Activated T-cell treated with anti-CD3 and anti-CD28 coated beads, Interleukin-2, amount 50 U/mL, for 1 hour (primary cell): Measurements from ENCODE around the gene CHN2.

ENCODE experiments used
- DNase-seq: peaks from one replicate; pipeline ENCODE4 v3.0.0-alpha.2; 2020

The CHN2 gene

DNA sequence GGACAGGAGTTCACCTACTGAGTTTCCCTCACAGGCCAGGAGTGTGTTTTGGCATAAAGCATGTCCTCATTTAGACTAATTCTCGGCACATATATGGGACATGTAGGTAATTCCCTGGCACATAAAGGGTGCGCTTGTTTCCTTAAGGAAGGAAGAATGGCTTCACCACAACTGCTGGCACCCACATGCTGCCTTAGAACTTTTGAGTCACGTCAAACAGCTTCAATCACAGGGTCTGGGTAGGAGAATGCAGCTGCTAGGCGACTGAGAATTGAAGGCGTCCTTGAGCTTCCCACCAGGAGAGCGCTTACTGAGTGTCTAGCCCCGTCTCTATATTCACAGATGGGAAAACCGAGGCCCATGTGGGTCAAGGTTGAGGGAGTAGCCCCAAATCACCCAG is 146.1 kb downstream of the CHN2 start:
- no peak for DNase-seq

DNA sequence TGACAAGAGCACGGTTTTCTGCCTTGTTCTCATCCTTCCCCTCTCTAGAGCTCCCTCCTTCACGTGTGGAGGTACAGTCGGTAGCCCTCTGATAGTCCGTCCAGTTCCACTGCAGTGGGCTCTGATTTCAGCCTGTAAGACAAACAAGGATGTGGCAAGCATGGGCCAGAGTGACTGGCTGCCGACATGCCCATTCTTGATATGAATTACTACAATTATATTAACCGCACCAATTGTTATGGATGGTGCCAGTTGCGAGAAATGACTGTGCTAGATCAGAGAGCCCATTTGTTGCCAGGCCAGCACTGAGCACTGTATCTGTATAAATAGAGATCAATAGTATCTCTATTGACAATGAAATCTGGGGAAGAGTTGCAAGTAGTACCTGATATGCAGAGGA is 146.6 kb downstream of the CHN2 start:
- DNase-seq: no peak

DNA sequence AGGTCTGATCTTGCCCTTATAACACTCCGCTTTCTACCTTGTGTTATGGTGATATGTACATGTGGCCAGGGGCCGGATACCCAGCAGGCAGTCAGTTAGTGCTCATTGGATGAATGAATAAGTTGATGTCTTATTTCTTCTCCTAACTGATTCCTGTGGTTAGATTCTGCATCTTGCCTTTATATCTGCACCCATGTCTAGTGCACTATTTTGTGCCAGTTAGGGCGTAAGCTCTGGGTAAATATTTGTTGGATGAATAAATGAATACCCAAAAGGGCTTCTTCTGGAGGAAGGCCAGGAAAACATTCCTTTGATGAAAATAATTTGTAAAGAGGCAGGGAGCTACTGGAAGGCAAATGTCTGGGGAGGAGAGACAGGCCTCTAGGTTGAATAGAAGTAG is 148.2 kb downstream of the CHN2 start:
- no peak for DNase-seq

DNA sequence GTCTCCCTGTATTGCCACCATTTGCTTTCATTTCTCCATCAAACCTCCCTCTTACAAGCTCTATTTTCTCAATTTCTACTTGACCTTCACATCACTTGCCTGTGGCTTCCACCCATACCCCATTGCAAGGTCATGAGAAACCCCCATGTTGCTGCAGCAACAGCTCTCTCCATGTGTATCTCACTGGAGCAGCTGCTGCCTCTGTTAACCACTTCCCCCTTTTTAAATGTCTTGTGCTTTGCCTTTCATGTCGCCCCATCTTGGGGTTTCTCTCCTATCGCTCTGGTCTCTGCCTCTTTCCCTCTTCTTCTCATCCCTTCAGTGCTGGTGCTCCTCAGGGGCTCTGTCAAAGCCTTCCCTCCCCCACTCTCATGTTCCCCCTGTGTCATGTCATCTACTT is 148.8 kb downstream of the CHN2 start:
- DNase-seq: no peak

DNA sequence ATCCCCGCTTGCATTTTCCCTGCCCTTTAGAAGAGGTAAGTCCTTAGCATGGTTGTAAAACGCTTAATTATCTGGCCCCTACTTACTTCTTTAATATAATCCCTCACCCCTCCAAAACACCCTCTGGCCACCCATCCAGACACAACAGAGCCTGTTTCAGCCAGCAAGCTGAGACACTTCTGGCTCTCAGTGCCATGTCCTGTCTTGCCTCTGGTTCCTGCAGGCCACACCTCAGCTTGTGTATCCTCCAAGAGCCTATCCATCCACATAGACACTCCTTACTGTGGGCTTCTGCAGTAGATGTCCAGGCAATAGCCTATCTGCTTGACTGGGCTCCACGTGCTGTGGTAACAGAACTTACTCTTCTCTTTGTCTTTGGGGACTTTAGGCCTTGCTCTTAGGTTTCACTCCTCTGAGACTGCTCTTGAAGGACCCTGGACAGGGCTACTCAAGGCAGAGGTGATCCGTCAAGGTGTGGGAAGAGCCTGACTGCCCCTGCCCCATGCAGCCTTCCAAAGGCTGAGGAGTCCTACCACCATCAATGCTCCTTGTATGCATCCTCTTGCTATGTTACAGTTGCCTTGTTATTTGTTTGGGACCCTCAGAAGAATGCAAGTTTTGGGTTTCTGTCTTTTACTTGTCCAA is 149.9 kb downstream of the CHN2 start:
- DNase-seq: no peak

DNA sequence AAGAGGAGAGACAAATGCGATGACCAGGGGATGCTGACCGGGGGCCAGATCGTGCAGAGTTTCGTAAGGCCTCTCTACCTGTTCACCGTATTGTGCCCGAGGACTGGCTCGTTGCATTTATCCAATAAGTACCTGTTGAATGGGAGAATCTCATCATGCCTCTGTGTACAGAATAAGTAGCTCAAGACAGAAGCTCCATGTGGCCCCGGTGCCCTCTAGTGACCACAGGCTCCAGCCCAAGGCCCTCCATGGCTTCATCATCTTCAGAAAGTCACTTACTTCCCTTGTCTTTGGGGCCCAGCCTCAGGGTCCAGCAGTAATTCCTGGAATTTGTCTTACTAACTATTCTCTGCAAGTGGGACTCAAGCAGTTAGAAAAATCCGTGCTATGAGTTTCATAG is 151.0 kb downstream of the CHN2 start:
- DNase-seq: no peak

DNA sequence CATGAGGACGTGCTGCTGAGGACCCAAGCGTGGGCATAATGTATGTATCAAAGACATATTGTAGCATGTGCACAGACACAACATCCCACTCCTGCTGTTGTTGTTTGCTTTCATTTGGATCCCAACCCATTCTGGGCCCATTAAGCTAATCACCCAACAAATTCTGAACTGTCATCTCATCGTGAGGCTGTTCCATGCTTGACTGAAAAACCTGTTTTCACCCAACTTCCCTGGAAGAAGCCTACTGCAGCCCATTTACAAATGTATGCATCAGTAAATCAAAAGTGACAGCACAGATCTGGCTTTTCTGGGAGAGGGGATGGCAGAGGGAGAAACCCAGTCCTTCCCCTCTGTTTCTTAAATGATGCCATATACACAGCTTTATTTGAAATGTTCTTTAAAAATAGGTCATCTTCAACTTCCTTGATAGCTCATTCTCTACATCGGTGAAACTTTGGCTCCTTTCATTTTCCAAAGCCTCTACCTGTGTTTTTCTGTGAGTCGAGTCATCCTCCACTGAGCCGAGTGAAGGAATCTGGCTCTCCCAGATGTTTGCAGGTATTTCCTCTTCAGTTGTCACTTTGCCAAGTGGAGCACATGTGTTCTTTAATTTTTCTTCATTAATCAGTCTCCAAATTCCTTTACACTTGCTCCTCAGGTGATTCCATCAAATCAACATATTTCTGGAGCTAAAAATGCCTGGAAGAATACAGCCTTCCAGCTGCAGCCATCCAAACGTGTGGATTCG is 151.8 kb downstream of the CHN2 start:
- DNase-seq: no peak

DNA sequence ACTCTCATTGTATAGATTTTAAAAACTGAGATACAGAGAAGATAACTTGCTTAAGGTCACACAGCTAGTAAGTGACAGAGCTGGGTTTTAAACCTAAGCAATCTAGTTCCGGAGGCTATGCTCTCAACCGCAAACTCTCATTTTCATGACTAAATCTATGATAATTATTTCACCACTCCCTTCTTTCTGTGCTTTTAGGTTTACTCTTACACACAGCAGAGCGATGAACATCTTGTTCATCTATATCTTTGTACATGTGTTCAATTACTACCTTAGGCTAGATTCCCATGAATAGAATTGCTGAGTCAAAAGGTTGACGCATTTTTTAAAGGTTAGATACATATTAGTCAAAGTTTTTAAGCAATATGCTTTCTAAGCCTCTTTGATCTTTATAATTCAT is 154.8 kb downstream of the CHN2 start:
- no peak for DNase-seq

DNA sequence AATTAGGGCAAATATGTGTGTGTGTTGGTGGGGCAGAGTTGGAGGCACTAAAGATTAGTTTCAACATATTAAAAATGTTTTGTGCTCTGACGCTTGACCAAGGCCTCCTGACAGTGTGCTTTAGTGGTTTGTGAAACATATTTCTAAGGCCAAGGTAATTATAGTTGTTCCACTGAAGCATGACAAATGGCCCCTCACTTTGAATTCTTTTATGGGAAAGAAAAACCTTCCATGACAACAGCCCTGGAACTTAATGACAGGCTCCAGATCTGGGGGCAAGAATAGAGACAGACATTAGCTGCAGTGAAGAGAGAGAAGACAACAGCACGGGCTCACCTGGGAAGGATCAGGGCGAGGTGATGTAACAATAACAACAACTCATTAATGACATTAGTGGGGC is 155.8 kb downstream of the CHN2 start:
- DNase-seq: no peak

DNA sequence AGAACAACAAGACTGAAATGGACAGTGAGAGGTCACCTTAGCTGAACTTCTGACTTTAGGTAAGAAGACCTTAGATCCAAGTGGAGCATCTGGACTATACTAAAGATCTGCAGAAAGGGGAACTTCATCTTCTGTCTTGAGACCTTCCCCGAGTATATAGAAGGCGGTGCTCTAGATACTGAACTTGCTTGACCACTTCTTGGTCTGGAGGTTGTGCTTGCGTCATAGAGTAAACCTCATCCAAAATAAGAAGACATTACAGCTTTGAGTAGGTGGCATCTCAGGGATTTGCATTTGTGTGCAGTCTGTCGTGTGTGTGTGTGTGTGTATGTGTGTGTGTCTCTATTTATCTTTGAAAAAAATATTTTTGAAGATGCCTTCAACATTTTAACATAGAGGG is 157.5 kb downstream of the CHN2 start:
- no peak for DNase-seq

DNA sequence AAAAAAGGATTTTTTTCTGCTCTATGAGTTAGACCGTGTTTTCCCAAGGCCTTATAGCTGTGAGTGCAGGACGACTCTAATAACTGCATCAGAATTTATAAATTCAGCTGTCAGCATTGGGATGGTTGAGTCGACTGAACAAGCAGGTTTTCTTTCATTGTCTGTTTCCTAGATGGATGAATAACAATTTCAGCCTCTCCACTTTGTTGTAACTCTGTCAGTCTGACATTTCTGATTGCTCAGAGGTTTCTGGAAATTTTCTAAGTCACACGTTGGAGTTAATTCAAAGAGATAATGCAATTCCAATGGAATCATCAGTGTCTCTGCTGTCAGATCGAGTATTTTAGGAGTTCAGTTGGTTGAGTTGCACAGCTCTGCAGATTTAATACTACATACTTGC is 159.2 kb downstream of the CHN2 start:
- no peak for DNase-seq

DNA sequence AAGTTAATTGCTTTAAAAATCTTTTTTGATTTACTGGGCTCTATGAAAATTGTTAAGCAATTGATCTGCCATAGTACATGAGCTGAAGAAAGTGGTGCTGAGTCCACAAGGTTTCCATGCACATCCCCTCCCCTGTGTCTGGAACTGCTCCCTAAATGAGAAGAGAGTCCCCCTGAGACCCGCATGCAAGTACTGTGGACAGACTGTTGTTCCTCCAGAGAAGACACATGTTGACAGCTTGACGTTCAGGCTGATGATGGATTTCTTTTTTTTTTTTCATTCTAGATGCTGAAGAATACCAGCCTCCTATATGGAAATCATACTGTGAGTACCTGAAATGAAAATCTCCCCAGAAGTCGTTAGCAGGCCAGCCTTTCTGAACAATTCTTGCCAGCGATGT is 159.8 kb downstream of the CHN2 start:
- no peak for DNase-seq

DNA sequence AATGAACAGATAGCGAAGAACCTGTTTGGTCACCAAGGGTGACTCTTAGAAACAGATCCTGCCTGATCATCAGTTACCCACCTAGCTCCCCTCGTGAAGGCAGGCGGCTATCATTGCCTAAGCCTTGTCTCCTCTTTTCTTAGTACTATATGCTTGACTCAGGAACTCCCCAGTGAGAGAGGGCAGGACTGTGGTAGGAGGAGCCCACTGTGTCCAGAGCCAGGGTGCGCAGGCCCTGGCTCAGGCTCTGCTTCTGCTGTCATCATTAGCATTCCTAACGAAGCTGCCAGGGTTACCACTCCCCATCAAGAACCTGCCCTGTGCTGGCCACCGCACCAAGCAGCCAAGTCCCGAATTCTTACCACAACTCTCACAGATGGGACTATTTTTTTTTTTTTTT is 160.8 kb downstream of the CHN2 start:
- no peak for DNase-seq

DNA sequence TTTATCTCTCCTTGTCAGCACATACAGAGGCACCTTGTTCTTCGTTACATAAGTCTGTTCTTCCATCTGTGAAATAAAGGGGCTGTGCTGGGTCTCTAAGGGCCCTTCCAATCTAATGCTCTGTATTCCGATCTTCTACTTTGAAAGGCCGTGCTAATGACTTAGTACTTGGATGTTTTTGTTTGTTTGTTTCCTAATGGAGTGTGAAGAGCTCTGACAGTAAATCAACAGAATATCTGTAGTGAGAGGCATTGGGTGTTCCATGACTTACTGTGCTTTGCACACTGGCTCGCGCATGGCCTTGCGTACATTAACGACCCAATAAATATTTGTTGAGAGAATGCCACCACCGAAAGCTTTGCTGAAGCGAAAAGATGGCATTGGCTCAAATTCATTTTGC is 162.1 kb downstream of the CHN2 start:
- no peak for DNase-seq

DNA sequence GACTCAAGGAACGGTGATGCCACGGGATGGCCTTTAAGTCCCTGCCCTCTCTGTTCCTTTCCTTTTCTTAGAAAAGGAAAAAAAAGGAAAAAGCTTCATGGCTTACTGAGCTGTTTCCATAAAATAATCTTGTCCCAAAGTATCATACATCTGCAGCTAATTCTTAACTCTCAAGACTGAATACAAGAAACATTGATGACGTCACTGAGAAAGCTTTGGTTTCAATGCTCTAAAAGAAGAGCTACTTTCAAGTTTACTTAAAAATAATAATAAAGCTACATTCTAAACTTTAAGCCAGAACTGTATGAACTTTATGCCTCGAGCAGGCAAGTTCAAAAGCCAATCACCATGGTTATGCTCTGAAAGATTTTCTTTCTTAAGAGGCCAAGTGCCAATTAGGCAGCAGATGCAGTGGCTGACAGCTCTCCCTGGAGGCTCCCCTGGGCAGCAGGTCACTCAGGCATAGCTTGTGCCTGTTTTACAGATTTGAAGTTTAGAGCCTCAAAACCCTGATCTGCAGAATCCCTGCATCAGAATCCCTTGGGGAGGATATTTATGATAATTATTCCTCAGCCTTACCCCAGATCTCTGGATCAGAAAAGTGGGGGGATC is 165.0 kb downstream of the CHN2 start:
- no peak for DNase-seq

DNA sequence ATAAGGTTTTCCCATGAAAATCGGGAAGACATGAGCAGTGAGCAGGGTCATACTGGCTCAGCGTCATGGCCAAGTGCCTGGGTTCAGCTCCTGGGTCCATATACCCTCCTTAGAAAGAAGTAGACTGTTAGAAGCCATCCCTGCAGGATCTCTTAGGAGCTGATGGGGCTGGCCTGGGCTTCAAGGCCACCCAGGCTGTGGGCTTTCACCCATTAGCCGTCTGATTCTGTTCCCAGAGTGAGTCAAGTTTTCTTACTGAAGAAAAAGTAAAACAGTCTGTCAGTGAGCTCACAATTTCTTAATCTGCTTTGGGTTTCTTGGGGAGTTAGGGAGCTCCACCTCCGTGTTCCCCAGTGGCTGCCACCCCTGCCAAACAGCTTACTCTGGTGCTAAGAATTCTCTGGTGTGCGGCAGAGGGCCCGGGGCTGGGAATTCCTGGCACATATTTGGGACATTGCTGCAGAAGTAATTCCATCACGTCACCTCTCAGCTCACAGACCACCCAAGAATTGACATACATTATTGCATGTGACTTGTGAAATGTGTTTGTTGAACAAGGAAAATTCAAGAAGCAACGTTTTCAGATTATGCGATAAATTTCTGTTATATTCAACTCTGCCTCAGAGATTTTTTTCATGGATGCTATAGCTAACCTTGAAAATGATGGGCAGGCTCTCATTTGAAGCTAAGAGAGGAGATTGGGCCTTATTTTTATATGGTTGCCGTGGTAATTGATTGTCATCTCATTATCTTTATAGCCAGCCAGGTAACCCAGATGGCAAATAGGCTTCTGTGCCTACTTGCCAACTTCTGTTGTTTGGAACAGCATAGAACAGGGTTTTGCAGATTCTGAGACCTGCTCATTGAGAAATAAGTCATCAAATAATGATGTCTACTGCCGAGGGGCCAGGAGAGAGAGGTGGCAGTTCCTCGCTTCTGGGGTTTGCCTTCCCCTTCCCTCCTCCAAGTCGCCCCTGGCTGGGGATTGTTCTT is 166.4 kb downstream of the CHN2 start:
- DNase-seq: no peak

DNA sequence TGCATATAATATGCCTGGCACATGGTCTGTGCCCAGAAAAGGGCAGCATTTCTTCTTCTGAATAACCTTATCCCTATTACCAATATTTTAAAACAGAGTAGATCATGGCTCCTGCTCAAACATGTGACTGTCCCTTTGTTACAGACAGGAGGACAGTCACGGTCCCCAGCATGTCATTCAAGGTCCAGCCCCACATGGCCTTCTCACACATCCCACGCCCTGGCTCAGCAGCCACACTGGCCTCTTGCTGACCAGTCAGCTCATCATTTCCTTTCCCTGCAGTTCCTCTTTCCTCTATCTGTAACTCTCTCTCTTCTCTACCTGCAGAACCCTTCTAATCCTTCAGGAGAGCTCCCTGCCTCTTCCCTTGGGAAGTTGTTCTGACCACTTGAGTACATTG is 167.8 kb downstream of the CHN2 start:
- no peak for DNase-seq

DNA sequence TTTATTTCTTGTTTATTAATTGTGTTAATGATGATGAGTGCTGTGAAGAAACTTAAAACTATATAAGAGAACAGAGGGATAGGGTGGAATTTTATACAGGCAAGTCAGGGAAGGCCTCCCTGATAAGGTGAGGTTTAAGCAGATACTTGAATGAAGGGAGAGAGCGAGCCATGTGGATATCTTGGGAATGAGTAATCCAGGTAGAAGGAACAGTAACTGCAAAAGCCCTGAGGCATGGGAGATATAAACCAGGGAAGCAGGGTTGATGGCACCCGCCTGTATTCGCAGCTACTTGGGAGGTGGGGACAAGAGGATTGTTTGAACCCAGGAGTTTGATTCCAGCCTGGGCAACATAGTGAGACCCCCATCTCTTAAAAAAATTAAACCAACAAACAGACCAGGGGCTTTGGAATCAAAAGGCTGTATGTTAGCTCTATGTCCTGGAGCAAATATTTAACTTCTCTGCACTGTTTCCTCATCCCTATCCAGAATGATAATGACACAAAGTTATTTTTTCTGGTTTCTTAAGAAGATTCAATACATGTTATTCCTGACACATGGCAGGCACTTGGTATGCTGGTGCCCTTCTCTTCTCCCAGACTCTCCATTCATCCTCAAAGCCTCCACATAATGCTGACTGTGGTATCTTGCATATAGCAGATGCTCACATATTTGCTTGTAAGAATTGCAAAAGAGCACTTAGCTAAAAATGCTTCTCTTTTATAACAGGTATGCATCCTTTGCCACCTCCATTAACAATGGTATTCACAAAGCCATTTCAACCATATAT is 169.3 kb downstream of the CHN2 start:
- DNase-seq: no peak

DNA sequence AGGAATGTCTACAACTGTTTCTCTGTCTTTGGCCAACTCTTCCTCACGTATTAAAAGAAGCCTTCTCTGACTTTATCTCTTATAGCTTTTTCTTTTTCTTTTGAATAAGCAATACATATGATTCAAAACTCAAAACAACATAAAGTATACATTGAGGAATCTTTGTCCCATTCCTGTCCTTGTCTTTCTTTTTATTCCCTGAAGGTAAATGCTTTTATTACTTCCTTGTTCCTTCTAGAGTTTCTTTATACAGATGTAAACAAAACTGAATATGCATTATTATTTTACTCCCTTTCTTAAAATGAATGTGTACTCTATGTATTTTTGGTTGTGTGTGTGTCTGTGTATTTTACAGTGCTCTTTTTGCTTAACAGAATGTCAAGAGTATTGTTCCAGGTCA is 170.1 kb downstream of the CHN2 start:
- DNase-seq: no peak

DNA sequence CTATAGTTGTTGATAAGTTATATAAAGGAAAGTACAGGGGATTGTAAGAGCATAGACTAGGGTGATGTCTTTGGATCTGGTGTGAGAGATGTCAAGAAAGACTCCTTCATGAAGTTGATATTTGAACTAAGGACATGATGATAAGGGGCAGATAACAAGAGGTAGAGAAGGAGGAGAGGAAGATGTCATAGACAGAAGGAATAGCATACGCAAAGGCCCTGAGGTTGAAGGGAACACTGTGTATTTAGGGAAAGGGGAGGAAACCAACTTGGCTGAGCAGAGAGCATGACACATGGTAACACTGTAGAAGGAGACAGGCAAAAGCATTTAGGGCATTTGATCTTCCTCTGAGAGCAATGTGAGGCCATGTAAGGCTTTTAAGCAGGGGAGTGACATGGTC is 170.8 kb downstream of the CHN2 start:
- no peak for DNase-seq

DNA sequence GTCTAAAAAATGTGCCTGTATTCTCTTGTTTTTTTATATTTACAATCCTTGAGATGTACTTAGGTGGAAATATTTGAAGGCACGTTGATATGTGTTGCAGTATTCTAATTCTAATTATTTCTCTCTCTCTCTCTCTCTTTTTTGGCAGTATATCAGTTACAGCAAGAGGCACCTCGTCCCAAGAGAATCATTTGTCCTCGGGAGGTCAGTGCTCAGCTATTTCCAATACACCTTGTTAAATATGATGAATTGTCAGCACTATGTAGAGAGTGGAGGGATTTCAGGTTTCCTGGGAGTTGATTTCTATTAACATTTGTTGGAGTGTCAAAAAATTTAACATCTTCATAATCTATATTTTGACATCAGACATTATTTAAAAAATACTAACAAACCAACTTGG is 173.2 kb downstream of the CHN2 start:
- no peak for DNase-seq

DNA sequence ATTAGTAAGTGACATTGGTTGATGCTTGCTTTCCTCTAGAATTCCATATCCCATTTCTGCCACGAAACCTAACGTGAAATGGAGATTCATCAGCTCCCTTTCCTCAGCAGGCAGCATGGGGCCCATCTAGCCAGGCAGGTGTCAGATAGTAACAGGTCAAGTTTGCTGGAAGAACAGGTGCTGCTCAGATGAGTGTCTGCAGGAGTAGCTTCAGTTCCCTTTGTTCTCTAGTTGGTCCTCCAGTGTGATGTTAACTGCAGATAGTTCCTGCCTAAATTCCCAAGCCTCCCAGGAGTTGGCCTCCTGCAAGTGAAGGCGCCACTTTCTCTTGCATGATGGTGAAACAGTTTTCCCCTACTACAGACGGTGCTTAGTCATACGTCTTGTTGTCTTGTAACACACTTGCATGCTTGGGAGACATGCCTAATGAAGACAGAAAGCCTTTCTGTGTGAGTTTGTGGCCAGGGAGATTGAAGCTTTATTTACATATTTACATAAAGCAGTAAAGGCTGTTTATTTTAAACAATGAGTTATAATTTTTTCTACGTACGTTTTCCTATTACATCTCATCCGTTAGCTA is 175.4 kb downstream of the CHN2 start:
- DNase-seq: no peak
